ENCODE data around the gene NUDT2.
"Not testable (repeated sequence)": the region's sequence is repeated elsewhere in the genome, so short reads cannot be mapped to it uniquely, and the experiment has no call there.

The NUDT2 gene

GRCh38 chr9:34346873-34347799, 17.8 kb downstream of the NUDT2 start:
- Mint-ChIP-seq H3K27me3 (ENCODE audit: low read depth) (no peaks in the 10 kb centered on the region), H3K4me1 (ENCODE audit: low read depth) (no peaks in the 10 kb centered on the region), H3K36me3 (ENCODE audit: low read depth) (peaks cover 14% of the 10 kb centered on the region), H3K9me3 (no peaks in the 10 kb centered on the region), H3K4me3 (no peak overlapping the region), H3K27ac (no peak overlapping the region)

- no peak overlapping the region for H3K27ac Mint-ChIP-seq
- no peaks in the 10 kb centered on the region for H3K9me3 Mint-ChIP-seq
- H3K4me1 Mint-ChIP-seq (ENCODE audit: low read depth) = no peaks in the 10 kb centered on the region
- peaks cover 14% of the 10 kb centered on the region for H3K36me3 Mint-ChIP-seq (ENCODE audit: low read depth)
- H3K4me3 Mint-ChIP-seq = no peak overlapping the region
- H3K27me3 Mint-ChIP-seq (ENCODE audit: low read depth) = no peaks in the 10 kb centered on the region
These were observed 18.4 kb downstream of the NUDT2 start for GRCh38 chr9:34347800-34348158.

GRCh38 chr9:34349324-34349723, 20.0 kb downstream of the NUDT2 start:
- no peak overlapping the region for H3K27ac Mint-ChIP-seq

GRCh38 chr9:34352122-34352652, 22.8 kb downstream of the NUDT2 start:
- not testable (repeated sequence) for H3K27me3 Mint-ChIP-seq (ENCODE audit: low read depth)

More at GRCh38 chr9:34349324-34349723, 20.0 kb downstream of the NUDT2 start:
- H3K27me3 Mint-ChIP-seq (ENCODE audit: low read depth) = no peaks in the 10 kb centered on the region
- no peaks in the 10 kb centered on the region for H3K9me3 Mint-ChIP-seq
- H3K4me3 Mint-ChIP-seq = no peak overlapping the region
- no peaks in the 10 kb centered on the region for H3K4me1 Mint-ChIP-seq (ENCODE audit: low read depth)
- H3K36me3 Mint-ChIP-seq (ENCODE audit: low read depth) = peaks cover 7% of the 10 kb centered on the region

GRCh38 chr9:34352957-34353356, 23.6 kb downstream of the NUDT2 start:
- H3K9me3 Mint-ChIP-seq = peaks cover 22% of the 10 kb centered on the region
- H3K36me3 Mint-ChIP-seq (ENCODE audit: low read depth) = peaks cover 16% of the 10 kb centered on the region
- H3K27me3 Mint-ChIP-seq (ENCODE audit: low read depth); H3K4me3 Mint-ChIP-seq; H3K4me1 Mint-ChIP-seq (ENCODE audit: low read depth); H3K27ac Mint-ChIP-seq: not testable (repeated sequence)

More at GRCh38 chr9:34352122-34352652, 22.8 kb downstream of the NUDT2 start:
- H3K27ac Mint-ChIP-seq; H3K4me3 Mint-ChIP-seq; H3K4me1 Mint-ChIP-seq (ENCODE audit: low read depth): not testable (repeated sequence)
- Mint-ChIP-seq H3K36me3 (ENCODE audit: low read depth) (peaks cover 13% of the 10 kb centered on the region), H3K9me3 (peaks cover 15% of the 10 kb centered on the region)

GRCh38 chr9:34362614-34363214, 33.3 kb downstream of the NUDT2 start:
- Mint-ChIP-seq H3K9me3 (peaks cover 4% of the 10 kb centered on the region), H3K27ac (no peak overlapping the region)

GRCh38 chr9:34363619-34364351, 34.4 kb downstream of the NUDT2 start:
- Mint-ChIP-seq H3K27me3 (ENCODE audit: low read depth) (no peaks in the 10 kb centered on the region), H3K27ac (peak overlapping the region; percentile 45), H3K4me1 (ENCODE audit: low read depth) (peaks cover 10% of the 10 kb centered on the region), H3K36me3 (ENCODE audit: low read depth) (peaks cover 7% of the 10 kb centered on the region), H3K9me3 (no peaks in the 10 kb centered on the region), H3K4me3 (peak overlapping the region; percentile 6)

More at GRCh38 chr9:34362614-34363214, 33.3 kb downstream of the NUDT2 start:
- Mint-ChIP-seq H3K4me3 (no peak overlapping the region), H3K4me1 (ENCODE audit: low read depth) (peaks cover 10% of the 10 kb centered on the region), H3K27me3 (ENCODE audit: low read depth) (no peaks in the 10 kb centered on the region), H3K36me3 (ENCODE audit: low read depth) (peaks cover 7% of the 10 kb centered on the region)

- no peak overlapping the region for H3K4me3 Mint-ChIP-seq
- H3K36me3 Mint-ChIP-seq (ENCODE audit: low read depth) = peaks cover 9% of the 10 kb centered on the region
- no peaks in the 10 kb centered on the region for H3K9me3 Mint-ChIP-seq
- peaks cover 10% of the 10 kb centered on the region for H3K4me1 Mint-ChIP-seq (ENCODE audit: low read depth)
- H3K27ac Mint-ChIP-seq = no peak overlapping the region
- no peaks in the 10 kb centered on the region for H3K27me3 Mint-ChIP-seq (ENCODE audit: low read depth)
These were observed 35.9 kb downstream of the NUDT2 start for GRCh38 chr9:34365282-34365681.

GRCh38 chr9:34366365-34366764, 37.0 kb downstream of the NUDT2 start:
- no peaks in the 10 kb centered on the region for H3K27me3 Mint-ChIP-seq (ENCODE audit: low read depth)
- H3K36me3 Mint-ChIP-seq (ENCODE audit: low read depth) = peaks cover 9% of the 10 kb centered on the region
- peaks cover 10% of the 10 kb centered on the region for H3K4me1 Mint-ChIP-seq (ENCODE audit: low read depth)
- no peak overlapping the region for H3K4me3 Mint-ChIP-seq
- no peaks in the 10 kb centered on the region for H3K9me3 Mint-ChIP-seq
- H3K27ac Mint-ChIP-seq = no peak overlapping the region

GRCh38 chr9:34367751-34368410, 38.5 kb downstream of the NUDT2 start:
- H3K9me3 Mint-ChIP-seq; H3K4me3 Mint-ChIP-seq; H3K36me3 Mint-ChIP-seq (ENCODE audit: low read depth); H3K27ac Mint-ChIP-seq; H3K4me1 Mint-ChIP-seq (ENCODE audit: low read depth); H3K27me3 Mint-ChIP-seq (ENCODE audit: low read depth): not testable (repeated sequence)

GRCh38 chr9:34368796-34369195, 39.4 kb downstream of the NUDT2 start:
- H3K36me3 Mint-ChIP-seq (ENCODE audit: low read depth); H3K4me3 Mint-ChIP-seq; H3K4me1 Mint-ChIP-seq (ENCODE audit: low read depth); H3K27ac Mint-ChIP-seq; H3K27me3 Mint-ChIP-seq (ENCODE audit: low read depth); H3K9me3 Mint-ChIP-seq: not testable (repeated sequence)

GRCh38 chr9:34369636-34370035, 40.3 kb downstream of the NUDT2 start:
- H3K27me3 Mint-ChIP-seq (ENCODE audit: low read depth) = no peaks in the 10 kb centered on the region
- H3K4me1 Mint-ChIP-seq (ENCODE audit: low read depth) = no peaks in the 10 kb centered on the region
- H3K4me3 Mint-ChIP-seq = no peak overlapping the region
- H3K27ac Mint-ChIP-seq = no peak overlapping the region
- H3K9me3 Mint-ChIP-seq = no peaks in the 10 kb centered on the region
- H3K36me3 Mint-ChIP-seq (ENCODE audit: low read depth) = peaks cover 9% of the 10 kb centered on the region

GRCh38 chr9:34370335-34370969, 41.1 kb downstream of the NUDT2 start:
- Mint-ChIP-seq H3K9me3 (no peaks in the 10 kb centered on the region), H3K27ac (no peak overlapping the region), H3K27me3 (ENCODE audit: low read depth) (no peaks in the 10 kb centered on the region), H3K4me1 (ENCODE audit: low read depth) (peaks cover 2% of the 10 kb centered on the region), H3K4me3 (no peak overlapping the region), H3K36me3 (ENCODE audit: low read depth) (peaks cover 9% of the 10 kb centered on the region)

Measured in T-helper 1 cell treated with Interleukin-12 subunit alpha and Interleukin-12 subunit beta and Interleukin-4 antibody, amounts not matched to agents 30 μg/mL and 1 μg/mL, for 36 hours (primary cell).